CD14-positive monocyte (primary cell): ENCODE measurements around the gene PRR18. TPM values are rescaled to one million over a fixed set of nuclear protein-coding genes. Genes with fewer than 3 reads are reported as not detected.

Source experiments
- DNase-seq, 3 donors: peaks; one replicate each; pipeline ENCODE4 v3.0.0-alpha.2; 2011 to 2022
- H2AFZ ChIP-seq: 2 replicates; pipeline ENCODE4 v1.6.0; 2012; ENCODE audit warnings: mild to moderate bottlenecking, low read depth, low read length, inconsistent platforms; ENCODE audit not compliant: insufficient read depth, poor library complexity, severe bottlenecking
- H3K27ac ChIP-seq, 2 donors: 1 replicate in 1 of 2; 2 replicates in 1 of 2; pipeline ENCODE4 v1.5.1; 2012 to 2013; ENCODE audit warnings: low read length in 2 of 2, control low read depth in 1 of 2, inconsistent platforms in 1 of 2, low read depth in 1 of 2, mild to moderate bottlenecking in 1 of 2
- H3K27me3 ChIP-seq, 2 donors: one replicate each; pipeline versions ENCODE4 v1.6.0 to v1.6.1; 2011 to 2013; ENCODE audit warnings: low read length in 2 of 2; ENCODE audit not compliant: control insufficient read depth in 2 of 2, insufficient read depth in 2 of 2
- H3K36me3 ChIP-seq, 2 donors: replicated peaks in 1 of 2; 1 replicate in 1 of 2; 2 replicates in 1 of 2; pipeline versions ENCODE4 v1.5.1 to v1.6.1; 2012 to 2013; ENCODE audit warnings: low read length in 2 of 2, control low read depth in 1 of 2, inconsistent platforms in 1 of 2, mild to moderate bottlenecking in 1 of 2; ENCODE audit not compliant: insufficient read depth in 2 of 2, control insufficient read depth in 1 of 2
- H3K4me1 ChIP-seq, 2 donors: 1 replicate in 1 of 2; 2 replicates in 1 of 2; pipeline versions ENCODE4 v1.5.1 to v1.6.1; 2012 to 2013; ENCODE audit warnings: low read length in 2 of 2, control low read depth in 1 of 2, inconsistent platforms in 1 of 2, mild to moderate bottlenecking in 1 of 2, moderate library complexity in 1 of 2; ENCODE audit not compliant: insufficient read depth in 2 of 2, control insufficient read depth in 1 of 2
- H3K4me2 ChIP-seq: replicated peaks from 2 replicates; pipeline ENCODE3; 2012; ENCODE audit warnings: low read length, moderate library complexity, mild to moderate bottlenecking; ENCODE audit not compliant: poor library complexity, severe bottlenecking; ENCODE audit errors: extremely low read depth
- H3K4me3 ChIP-seq, 3 experiments: fragments of 200-600 bp in 1 of 3; sonication (generic) in 1 of 3; replicated peaks in 1 of 3; 1 replicate in 2 of 3; 2 replicates in 1 of 3; pipeline ENCODE4 v1.5.1; 2011 to 2013; ENCODE audit warnings: low read length in 3 of 3, mild to moderate bottlenecking in 3 of 3, control low read depth in 2 of 3, low read depth in 2 of 3, inconsistent platforms in 1 of 3, moderate library complexity in 1 of 3
- H3K79me2 ChIP-seq: 2 replicates; pipeline ENCODE4 v1.6.0; 2012; ENCODE audit warnings: mild to moderate bottlenecking, control low read depth, inconsistent platforms, low read length, moderate library complexity; ENCODE audit not compliant: insufficient read depth
- H3K9ac ChIP-seq: 2 replicates; pipeline ENCODE4 v1.6.0; 2017; ENCODE audit warnings: low read length, mild to moderate bottlenecking; ENCODE audit not compliant: insufficient read depth, poor library complexity, severe bottlenecking
- H3K9me3 ChIP-seq, 2 donors: replicated peaks in 1 of 2; 1 replicate in 1 of 2; 2 replicates in 1 of 2; pipeline versions ENCODE4 v1.5.1 to v1.6.1; 2012 to 2013; ENCODE audit warnings: low read length in 2 of 2, control low read depth in 1 of 2; ENCODE audit not compliant: control insufficient read depth in 1 of 2, insufficient read depth in 1 of 2
- H4K20me1 ChIP-seq: 2 replicates; pipeline ENCODE4 v1.6.0; 2012; ENCODE audit warnings: mild to moderate bottlenecking, low read length, control low read depth, moderate library complexity; ENCODE audit not compliant: insufficient read depth
- H3K27ac Mint-ChIP-seq, 7 donors: one replicate each; pipeline ENCODE4 v1.8.0; 2020; ENCODE audit warnings: mild to moderate bottlenecking in 7 of 7, mixed read lengths in 7 of 7, moderate library complexity in 6 of 7, inconsistent platforms in 2 of 7
- H3K27me3 Mint-ChIP-seq, 3 donors: one replicate each; pipeline ENCODE4 v1.8.0; 2021 to 2022; ENCODE audit warnings: low read depth in 3 of 3, mild to moderate bottlenecking in 3 of 3, mixed read lengths in 3 of 3, moderate library complexity in 3 of 3, inconsistent platforms in 1 of 3
- H3K36me3 Mint-ChIP-seq, 2 donors: one replicate each; pipeline ENCODE4 v1.8.0; 2020; ENCODE audit warnings: mixed read lengths in 2 of 2, inconsistent platforms in 1 of 2, mild to moderate bottlenecking in 1 of 2
- H3K4me1 Mint-ChIP-seq: one replicate; pipeline ENCODE4 v1.8.0; 2020; ENCODE audit warnings: mild to moderate bottlenecking, mixed read lengths
- H3K4me3 Mint-ChIP-seq, 2 donors: one replicate each; pipeline ENCODE4 v1.8.0; 2020; ENCODE audit warnings: mild to moderate bottlenecking in 2 of 2, mixed read lengths in 2 of 2, moderate library complexity in 1 of 2
- H3K9me3 Mint-ChIP-seq, 7 donors: one replicate each; pipeline ENCODE4 v1.8.0; 2020 to 2022; ENCODE audit warnings: mixed read lengths in 7 of 7, mild to moderate bottlenecking in 6 of 7, moderate library complexity in 6 of 7, inconsistent platforms in 2 of 7
- CTCF ChIP-seq: fragments of 200-600 bp; IDR thresholded peaks from one replicate; pipeline ENCODE4 v1.8.0; 2022; ENCODE audit warnings: antibody characterized with exemption, mild to moderate bottlenecking
- WGBS: methylation state at CpG from one replicate; pipeline ENCODE4 v1.1.5; 2013; ENCODE audit warnings: missing lambda C conversion rate; ENCODE audit not compliant: insufficient coverage; 5-methylcytosine and 5-hydroxymethylcytosine counted together
- intact Hi-C, 2 donors: fragments of 100-400 bp; cut with micrococcal nuclease; formaldehyde crosslinking; loops; one replicate each; pipeline versions ENCODE4 v1.15.0 to v1.15.1; 2023
- polyA plus RNA-seq, 3 donors: library from polyadenylated mRNA; depleted of rRNA in 1 of 3; unstranded in 2 of 3; stranded (reverse) in 1 of 3; fragments of 300-500 nt in 2 of 3; fragments of >200 nt in 1 of 3; fragmentation: Illumina TruSeq in 2 of 3; gene quantifications; 1 replicate in 2 of 3; 2 replicates in 1 of 3; pipeline ENCODE4 v1.2.3, GENCODE V29; 2012 to 2021

PRR18 gene
- polyA plus RNA-seq, 3 donors, result not detected

GRCh38 chr6:166281104-166281503 lies 27.1 kb downstream of the PRR18 start:
- 98% methylated on average over 6 of the region's 9 CpGs for WGBS
- H3K9me3 Mint-ChIP-seq, result no peaks in the 10 kb centered on the region
- Histone ChIP-seq H2AFZ (no peak overlapping the region), H3K9me3 (no peaks in the 10 kb centered on the region), H3K4me1 (peaks cover 0 to 7% of the 10 kb centered on the region in 2 donors), H3K36me3 (no peaks in the 10 kb centered on the region), H4K20me1 (no peaks in the 10 kb centered on the region), H3K79me2 (no peaks in the 10 kb centered on the region), H3K9ac (no peak overlapping the region), H3K27ac (no peak overlapping the region), H3K4me3 (no peak overlapping the region), H3K4me2 (no peak overlapping the region), H3K27me3 (no peaks in the 10 kb centered on the region)
- intact Hi-C loops, result no loop called here
- H3K36me3 Mint-ChIP-seq, result no peaks in the 10 kb centered on the region
- H3K27me3 Mint-ChIP-seq, result peaks cover 8 to 11% (median 8%) of the 10 kb centered on the region in 3 donors
- H3K4me3 Mint-ChIP-seq, result no peak overlapping the region
- TF ChIP-seq CTCF, result no peak
- no peak overlapping the region for H3K27ac Mint-ChIP-seq
- H3K4me1 Mint-ChIP-seq, result peaks cover 4% of the 10 kb centered on the region
- no peak for DNase-seq

DNA sequence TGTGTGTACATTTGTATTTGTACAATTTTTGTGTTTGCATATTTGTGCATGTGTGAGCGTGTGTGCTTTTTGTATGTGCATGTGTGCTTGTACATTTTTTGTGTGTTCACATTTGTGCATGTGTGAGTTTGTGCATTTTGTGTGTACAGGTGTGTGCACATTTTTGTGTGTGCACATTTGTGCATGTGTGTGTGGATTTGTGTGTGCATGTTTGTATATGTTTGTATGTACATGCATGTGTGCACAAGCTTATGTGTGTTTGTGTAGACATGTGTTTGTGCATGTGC lies 28.9 kb downstream of the PRR18 start:
- Mint-ChIP-seq H3K27ac (no peak overlapping the region), H3K4me1 (peaks cover 9% of the 10 kb centered on the region), H3K9me3 (no peaks in the 10 kb centered on the region), H3K36me3 (no peaks in the 10 kb centered on the region), H3K4me3 (no peak overlapping the region), H3K27me3 (peaks cover 6 to 7% (median 6%) of the 10 kb centered on the region in 3 donors)
- no peak overlapping the region for H3K4me2 ChIP-seq
- no peak overlapping the region for H3K27ac ChIP-seq
- H4K20me1 ChIP-seq, result no peaks in the 10 kb centered on the region
- no peak overlapping the region for H3K4me3 ChIP-seq
- H3K79me2 ChIP-seq, result no peaks in the 10 kb centered on the region
- DNase-seq, result no peak
- 100% methylated on average over 1 of the region's 1 CpG for WGBS
- intact Hi-C loops, result no loop called here
- peaks cover 0 to 10% of the 10 kb centered on the region in 2 donors for H3K4me1 ChIP-seq
- H2AFZ ChIP-seq, result no peak overlapping the region
- TF ChIP-seq CTCF, result no peak
- no peaks in the 10 kb centered on the region for H3K27me3 ChIP-seq
- no peaks in the 10 kb centered on the region for H3K9me3 ChIP-seq
- no peaks in the 10 kb centered on the region for H3K36me3 ChIP-seq
- no peak overlapping the region for H3K9ac ChIP-seq
